Adrenal gland (tissue), 12 donors: ENCODE results near the gene PDXDC1. TPM values are rescaled to one million over a fixed set of nuclear protein-coding genes. Genes with fewer than 3 reads are reported as not detected.
"Not testable (repeated sequence)": the region's sequence is repeated elsewhere in the genome, so short reads cannot be mapped to it uniquely, and the experiment has no call there.

Source experiments
- DNase-seq, 7 donors: peaks; one replicate each; pipeline ENCODE4 v3.0.0-alpha.2; 2019 to 2020
- H3K27ac ChIP-seq, 5 donors: fragments of 200-600 bp; sonication (generic) in 4 of 5; 1 replicate in 3 of 5; 2 replicates in 2 of 5; pipeline versions ENCODE4 v1.5.1 to v1.8.0; 2016 to 2020; ENCODE audit warnings: mild to moderate bottlenecking in 1 of 5
- H3K27me3 ChIP-seq: fragments of 200-600 bp; 2 replicates; pipeline ENCODE4 v1.8.0; 2021
- H3K36me3 ChIP-seq, 2 donors: fragments of 200-600 bp; replicated peaks in 1 of 2; 1 replicate in 1 of 2; 2 replicates in 1 of 2; pipeline versions ENCODE4 v1.5.1 to v1.8.0; 2018 to 2022
- H3K4me1 ChIP-seq, 2 donors: fragments of 200-600 bp; replicated peaks in 1 of 2; 1 replicate in 1 of 2; 2 replicates in 1 of 2; pipeline versions ENCODE4 v1.5.1 to v1.8.0; 2018 to 2021
- H3K4me3 ChIP-seq, 4 donors: fragments of 200-600 bp; sonication (generic) in 3 of 4; one replicate each; pipeline ENCODE4 v1.5.1; 2016 to 2018
- H3K9me3 ChIP-seq, 3 donors: fragments of 200-600 bp; sonication (generic) in 1 of 3; replicated peaks in 1 of 3; 1 replicate in 2 of 3; 2 replicates in 1 of 3; pipeline versions ENCODE4 v1.5.1 to v1.8.0; 2016 to 2021
- POLR2A ChIP-seq, 2 donors: fragments of 450-650 bp; IDR thresholded peaks; one replicate each; pipeline ENCODE4 v1.6.1; 2017; ENCODE audit warnings: antibody characterized with exemption in 2 of 2, mild to moderate bottlenecking in 2 of 2, moderate library complexity in 1 of 2
- whole genome bisulfite sequencing, 4 donors: extraction: QIAGEN DNeasy Blood & Tissue Kit in 2 of 4; methylation state at CpG; one replicate each; pipeline versions ENCODE4 v1.1.5 to v1.1.7; 2013 to 2017; 5-methylcytosine and 5-hydroxymethylcytosine counted together
- intact Hi-C, 2 donors: fragments of 100-400 bp; cut with DNase I; formaldehyde crosslinking; loops; one replicate each; pipeline versions ENCODE4 v1.14.1 to v1.15.0; 2022 to 2023
- polyA plus RNA-seq, 3 donors: library from polyadenylated mRNA; stranded (reverse); fragments of 200-250 nt in 2 of 3; fragments of 350-450 nt in 1 of 3; fragmentation: Illumina TruSeq in 1 of 3; extraction: RNeasy Lipid Tissue Mini Kit (QIAGEN cat#74804) in 1 of 3; gene quantifications; one replicate each; pipeline ENCODE4 v1.2.3, GENCODE V29; 2013 to 2014
- total RNA-seq, 9 donors: library from RNA; depleted of rRNA in 4 of 9; stranded (reverse); fragments of >200 nt in 4 of 9; fragments of 120-200 nt in 1 of 9; fragmentation: NEBNext Ultra II Directional in 1 of 9; extraction: Animal tissue kit (Norgen Biotek cat#: 25700) in 1 of 9; gene quantifications; one replicate each; pipeline versions ENCODE4 v1.1.0 to v1.2.4, GENCODE V29; 2013 to 2023
- TF ChIP-seq, protein P1 (sequence below), 6 experiments: fragments of 450-650 bp in 4 of 6; fragments of 200-600 bp in 2 of 6; sonication (generic) in 1 of 6; IDR thresholded peaks; 1 replicate in 5 of 6; 2 replicates in 1 of 6; pipeline versions ENCODE4 v1.5.1 to v1.8.0; 2016 to 2021; ENCODE audit warnings: antibody characterized with exemption in 6 of 6, mild to moderate bottlenecking in 2 of 6, moderate library complexity in 1 of 6
- donor health status: healthy with polysubstance abuse.
- donor health status: Bipolar disorder and iron deficiency.
- donor health status: DM: yes; HTN: yes; CAD: no.
- donor health status: DM: no; HTN: no; CAD: no.
- donor health status: DM: no; HTN: no; CAD: no.
- donor health status: DM: yes; HTN: yes; CAD: no.

PDXDC1 gene
- total and polyA plus RNA-seq, 12 donors, result 38.9 to 81.5 (median 68.2) TPM

DNA sequence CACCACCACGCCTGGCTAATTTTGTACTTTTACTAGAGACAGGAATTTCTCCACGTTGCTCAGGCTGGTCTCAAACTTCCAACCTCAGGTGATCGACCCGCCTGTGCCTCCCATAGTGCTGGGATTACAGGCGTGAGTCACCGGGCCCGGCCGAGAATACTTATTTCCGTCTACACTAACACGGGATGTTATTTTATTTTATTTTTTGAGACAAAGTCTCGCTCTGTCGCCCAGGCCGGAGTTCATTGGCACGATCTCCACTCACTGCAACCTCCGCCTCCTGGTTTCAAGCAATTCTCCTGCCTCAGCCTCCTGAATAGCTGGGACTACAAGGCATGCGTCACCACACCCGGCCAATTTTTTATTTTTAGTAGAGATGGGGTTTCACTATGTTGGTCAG, 9.5 kb upstream of the PDXDC1 start:
- Histone ChIP-seq H3K9me3 (no peaks in the 10 kb centered on the region), H3K36me3 (no peaks in the 10 kb centered on the region), H3K4me1 (no peaks in the 10 kb centered on the region), H3K4me3 (no peak overlapping the region), H3K27me3 (no peaks in the 10 kb centered on the region), H3K27ac (no peak overlapping the region)
- WGBS, 4 donors, result 88 to 89% (median 88%) methylated on average over 17 of the region's 17 CpGs
- no peak for TF ChIP-seq POLR2A (IDR thresholded peaks at IDR 0.05)
- TF ChIP-seq, protein P1, sequence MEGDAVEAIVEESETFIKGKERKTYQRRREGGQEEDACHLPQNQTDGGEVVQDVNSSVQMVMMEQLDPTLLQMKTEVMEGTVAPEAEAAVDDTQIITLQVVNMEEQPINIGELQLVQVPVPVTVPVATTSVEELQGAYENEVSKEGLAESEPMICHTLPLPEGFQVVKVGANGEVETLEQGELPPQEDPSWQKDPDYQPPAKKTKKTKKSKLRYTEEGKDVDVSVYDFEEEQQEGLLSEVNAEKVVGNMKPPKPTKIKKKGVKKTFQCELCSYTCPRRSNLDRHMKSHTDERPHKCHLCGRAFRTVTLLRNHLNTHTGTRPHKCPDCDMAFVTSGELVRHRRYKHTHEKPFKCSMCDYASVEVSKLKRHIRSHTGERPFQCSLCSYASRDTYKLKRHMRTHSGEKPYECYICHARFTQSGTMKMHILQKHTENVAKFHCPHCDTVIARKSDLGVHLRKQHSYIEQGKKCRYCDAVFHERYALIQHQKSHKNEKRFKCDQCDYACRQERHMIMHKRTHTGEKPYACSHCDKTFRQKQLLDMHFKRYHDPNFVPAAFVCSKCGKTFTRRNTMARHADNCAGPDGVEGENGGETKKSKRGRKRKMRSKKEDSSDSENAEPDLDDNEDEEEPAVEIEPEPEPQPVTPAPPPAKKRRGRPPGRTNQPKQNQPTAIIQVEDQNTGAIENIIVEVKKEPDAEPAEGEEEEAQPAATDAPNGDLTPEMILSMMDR (IDR thresholded peaks at IDR 0.05), result no peak
- intact Hi-C loops, result no loop called here
- peak in 1 of 7 donors; percentile 50 for DNase-seq

- DNase-seq, H3K36me3 ChIP-seq, H3K4me1 ChIP-seq, H3K9me3 ChIP-seq, H3K4me3 ChIP-seq, H3K27ac ChIP-seq, intact Hi-C loops, H3K27me3 ChIP-seq: not testable (repeated sequence)
- 94 to 99% (median 96%) methylated on average over 3 of the region's 3 CpGs for WGBS, 4 donors
Observed at GRCh38 chr16:14969795-14970194, 5.0 kb upstream of the PDXDC1 start.

- intact Hi-C loops, H3K4me3 ChIP-seq: not testable (repeated sequence)
- 88 to 93% (median 90%) methylated on average over 12 of the region's 12 CpGs for WGBS, 4 donors
Observed at GRCh38 chr16:14971621-14972228, 3.1 kb upstream of the PDXDC1 start.

GRCh38 chr16:14973785-14974322, 972 bp upstream of the PDXDC1 start:
- 63 to 72% (median 66%) methylated on average over 12 to 14 of the region's 14 CpGs for WGBS, 4 donors
- H3K36me3 ChIP-seq, intact Hi-C loops, H3K27me3 ChIP-seq, H3K27ac ChIP-seq, H3K9me3 ChIP-seq: not testable (repeated sequence)
- Histone ChIP-seq H3K4me3 (peak overlapping the region in 1 of 4 donors; percentile 75), H3K4me1 (peaks cover 4 to 13% of the 10 kb centered on the region in 2 donors)
- DNase-seq, result peak in 1 of 7 donors; percentile 15

More at GRCh38 chr16:14971621-14972228, 3.1 kb upstream of the PDXDC1 start:
- not testable (repeated sequence) for H3K36me3 ChIP-seq, H3K9me3 ChIP-seq, H3K27me3 ChIP-seq, DNase-seq, H3K27ac ChIP-seq
- peaks cover 4 to 13% of the 10 kb centered on the region in 2 donors for H3K4me1 ChIP-seq

- H3K27me3 ChIP-seq, H3K36me3 ChIP-seq, H3K9me3 ChIP-seq, intact Hi-C loops, DNase-seq: not testable (repeated sequence)
- peaks cover 4 to 13% of the 10 kb centered on the region in 2 donors for H3K4me1 ChIP-seq
- H3K4me3 ChIP-seq, result peak overlapping the region; percentile 74 to 97 (median 76)
- peak overlapping the region in 4 of 5 donors; percentile 91 to 92 (median 92) for H3K27ac ChIP-seq
- 1 to 2% (median 1%) methylated on average over 7 of the region's 7 CpGs for WGBS, 4 donors
Observed at GRCh38 chr16:14974331-14974655, 533 bp upstream of the PDXDC1 start.

DNA sequence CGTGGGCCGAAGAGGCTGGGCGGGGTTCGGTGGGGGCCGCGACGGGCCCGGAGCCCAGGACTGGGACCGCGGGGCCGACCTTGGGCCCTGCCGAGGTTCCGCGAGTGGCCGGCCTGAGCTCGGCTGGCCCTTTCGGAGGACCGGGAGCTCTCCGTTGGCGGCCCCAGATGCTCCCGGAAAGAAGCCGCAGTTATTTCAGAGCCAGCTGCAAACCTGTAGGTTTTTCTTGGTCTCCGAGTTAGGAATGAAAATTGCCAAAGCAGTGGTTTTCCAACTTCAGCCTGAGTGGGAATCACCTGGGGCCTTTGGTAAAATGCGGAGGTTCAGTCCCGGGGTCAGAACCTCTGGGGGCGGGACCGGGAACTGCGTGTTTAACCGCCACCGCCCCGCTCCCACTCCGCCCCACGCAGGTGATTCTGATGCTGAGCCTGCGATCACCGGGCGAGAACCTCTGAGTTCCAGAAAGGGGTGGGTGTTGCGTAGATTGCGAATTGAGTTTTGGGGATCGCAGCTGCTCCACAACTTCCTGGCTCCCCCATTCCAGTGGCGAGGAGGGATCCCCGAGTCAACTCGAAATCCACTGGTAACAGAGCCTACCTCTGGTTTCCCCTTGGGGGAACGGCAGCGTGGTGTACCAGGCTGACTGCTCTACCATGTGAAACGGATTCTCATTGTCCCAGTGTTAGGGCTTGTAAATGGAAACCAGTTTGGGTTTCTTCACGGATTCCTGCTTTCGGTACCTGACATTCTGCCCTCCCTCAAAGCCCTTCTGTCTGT, 780 bp downstream of the PDXDC1 start:
- TF ChIP-seq, protein P1 (IDR thresholded peaks at IDR 0.05), result peak in 1 of 6 experiments; percentile 28
- H3K27me3 ChIP-seq, intact Hi-C loops, H3K36me3 ChIP-seq, H3K9me3 ChIP-seq: not testable (repeated sequence)
- WGBS, 4 donors, result 3 to 9% (median 4%) methylated on average over 12 to 47 of the region's 47 CpGs
- peak overlapping the region; percentile 91 to 93 (median 92) for H3K27ac ChIP-seq
- peak; percentile 33 to 82 (median 54) for DNase-seq
- peaks cover 4 to 13% of the 10 kb centered on the region in 2 donors for H3K4me1 ChIP-seq
- H3K4me3 ChIP-seq, result peak overlapping the region; percentile 74 to 97 (median 76)

- peaks cover 4 to 13% of the 10 kb centered on the region in 2 donors for H3K4me1 ChIP-seq
- H3K4me3 ChIP-seq, intact Hi-C loops, H3K36me3 ChIP-seq, H3K27ac ChIP-seq, DNase-seq, H3K9me3 ChIP-seq, H3K27me3 ChIP-seq: not testable (repeated sequence)
- WGBS, 4 donors, result 74 to 78% (median 77%) methylated on average over 14 to 16 of the region's 16 CpGs
Observed at GRCh38 chr16:14976971-14977736, 2.3 kb downstream of the PDXDC1 start.

DNA sequence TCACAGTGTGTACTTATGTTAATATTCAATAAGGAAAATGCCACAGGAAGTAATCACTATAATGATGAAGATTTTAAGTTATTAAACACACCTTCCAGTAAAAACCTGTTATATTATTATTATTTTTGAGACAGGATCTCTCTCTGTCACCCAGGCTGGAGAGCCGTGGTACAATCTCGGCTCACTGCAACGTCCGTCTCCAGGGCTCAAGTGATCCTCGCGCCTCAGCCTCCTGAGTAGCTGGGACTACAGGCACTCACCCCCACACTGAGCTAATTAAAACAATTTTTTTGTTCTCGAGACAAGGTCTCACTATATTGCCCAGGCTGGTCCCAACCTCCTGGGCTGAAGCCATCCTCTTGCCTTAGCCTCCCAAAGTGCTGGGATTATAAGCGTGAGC, 3.5 kb downstream of the PDXDC1 start:
- not testable (repeated sequence) for H3K27ac ChIP-seq

More for the DNA sequence above, 3.5 kb downstream of the PDXDC1 start:
- H3K4me1 ChIP-seq, result peaks cover 4 to 13% of the 10 kb centered on the region in 2 donors
- intact Hi-C loops, H3K36me3 ChIP-seq, H3K9me3 ChIP-seq, DNase-seq, H3K4me3 ChIP-seq, H3K27me3 ChIP-seq: not testable (repeated sequence)
- 93 to 98% (median 96%) methylated on average over 8 of the region's 8 CpGs for WGBS, 4 donors
